Keratinocyte (primary cell): Measurements from ENCODE around the gene SLX4IP. TPM values are rescaled to one million over a fixed set of nuclear protein-coding genes. Genes with fewer than 3 reads are reported as not detected.

Source experiments
- DNase-seq: peaks from one replicate; pipeline ENCODE4 v3.0.0-alpha.2; 2011; ENCODE audit warnings: low read depth, missing footprints, low spot score
- FAIRE-seq: peaks from 2 replicates; lab custom pipeline; 2011; peaks lifted over from hg19 to GRCh38; lab: Jason Lieb, UNC
- H2AFZ ChIP-seq: 2 replicates; pipeline ENCODE4 v1.6.0; 2012; ENCODE audit warnings: low read length, control low read depth, inconsistent platforms; ENCODE audit not compliant: control insufficient read depth
- H3K27ac ChIP-seq: 2 replicates; pipeline ENCODE4 v1.5.1; 2011; ENCODE audit warnings: low read length; ENCODE audit not compliant: control insufficient read depth, insufficient read depth
- H3K27me3 ChIP-seq: 3 replicates; pipeline ENCODE4 v1.6.0; 2011; ENCODE audit warnings: low read length; ENCODE audit not compliant: control insufficient read depth, insufficient read depth; ENCODE audit errors: extremely low read depth
- H3K36me3 ChIP-seq, 2 experiments: 2 replicates in 1 of 2; 3 replicates in 1 of 2; pipeline ENCODE4 v1.5.1; 2011; ENCODE audit warnings: low read length in 2 of 2, mild to moderate bottlenecking in 1 of 2; ENCODE audit not compliant: control insufficient read depth in 2 of 2, insufficient read depth in 2 of 2; ENCODE audit errors: extremely low read depth in 1 of 2
- H3K4me1 ChIP-seq: 3 replicates; pipeline ENCODE4 v1.5.1; 2011; ENCODE audit warnings: low read length; ENCODE audit not compliant: control insufficient read depth, insufficient read depth; ENCODE audit errors: extremely low read depth
- H3K4me2 ChIP-seq: 3 replicates; pipeline ENCODE4 v1.6.0; 2011; ENCODE audit warnings: low read depth, low read length; ENCODE audit not compliant: control insufficient read depth, insufficient read depth; ENCODE audit errors: extremely low read depth
- H3K4me3 ChIP-seq, 3 experiments: fragments of 200-600 bp in 1 of 3; sonication (generic) in 1 of 3; 2 replicates in 2 of 3; 3 replicates in 1 of 3; pipeline ENCODE4 v1.5.1; 2011 to 2016; ENCODE audit warnings: low read length in 3 of 3, mild to moderate bottlenecking in 3 of 3, control low read depth in 2 of 3, inconsistent platforms in 1 of 3, low read depth in 1 of 3, mixed read lengths in 1 of 3, mixed run types in 1 of 3, moderate library complexity in 1 of 3; ENCODE audit not compliant: control insufficient read depth in 2 of 3, insufficient read depth in 2 of 3; ENCODE audit errors: extremely low read depth in 1 of 3
- H3K79me2 ChIP-seq: 2 replicates; pipeline ENCODE4 v1.6.0; 2012; ENCODE audit warnings: low read length; ENCODE audit not compliant: control insufficient read depth, insufficient read depth
- H3K9ac ChIP-seq: 3 replicates; pipeline ENCODE4 v1.6.0; 2011; ENCODE audit warnings: low read length; ENCODE audit not compliant: control insufficient read depth, insufficient read depth; ENCODE audit errors: extremely low read depth
- H3K9me1 ChIP-seq: 3 replicates; pipeline ENCODE4 v1.6.0; 2011; ENCODE audit warnings: low read length; ENCODE audit not compliant: control insufficient read depth, insufficient read depth; ENCODE audit errors: extremely low read depth
- H3K9me3 ChIP-seq: 2 replicates; pipeline ENCODE4 v1.5.1; 2012; ENCODE audit warnings: low read depth, low read length; ENCODE audit not compliant: control insufficient read depth
- H4K20me1 ChIP-seq: 3 replicates; pipeline ENCODE4 v1.6.0; 2011; ENCODE audit warnings: low read length; ENCODE audit not compliant: control insufficient read depth, insufficient read depth; ENCODE audit errors: extremely low read depth
- CTCF ChIP-seq, 3 experiments: IDR thresholded peaks in 1 of 3; conservative IDR thresholded peaks in 1 of 3; optimal IDR thresholded peaks in 1 of 3; 2 replicates in 2 of 3; 3 replicates in 1 of 3; pipeline versions ENCODE3 to v1.5.1; 2011; ENCODE audit warnings: low read length in 3 of 3, mild to moderate bottlenecking in 3 of 3, moderate library complexity in 2 of 3, control low read depth in 1 of 3, inconsistent platforms in 1 of 3; ENCODE audit not compliant: insufficient read depth in 2 of 3; ENCODE audit errors: extremely low read depth in 1 of 3
- EZH2 ChIP-seq: IDR thresholded peaks from one replicate; pipeline ENCODE4 v1.6.1; 2012; ENCODE audit warnings: inconsistent platforms, mild to moderate bottlenecking, low read length, moderate library complexity
- dilution Hi-C: fragments of 300-500 bp; cut with MboI; formaldehyde crosslinking; loops from one replicate; pipeline ENCODE4 v1.7.0; 2020; ENCODE audit warnings: low sequenced_read_pairs; ENCODE audit not compliant: extremely low pct_ligation_motif_present
- polyA plus RNA-seq, 5 experiments: library from polyadenylated mRNA; depleted of rRNA in 3 of 5; stranded (reverse) in 3 of 5; stranded (forward) in 1 of 5; unstranded in 1 of 5; fragments of >200 nt; gene quantifications; 1 replicate in 1 of 5; 2 replicates in 3 of 5; 3 replicates in 1 of 5; pipeline versions ENCODE4 v1.2.1 to v1.2.3, GENCODE V29; 2011 to 2012; ENCODE audit warnings: missing spikeins in 2 of 5, low read depth in 1 of 5, low replicate concordance in 1 of 5

The SLX4IP gene
- polyA plus RNA-seq, 1 donor (not counting 4 experiments of a cell fraction or from before 2014, with no cell fraction given): 3.0 TPM

- DNase-seq: no peak
- Histone ChIP-seq H3K9me1 (peaks cover 3% of the 10 kb centered on the region), H3K4me1 (peaks cover 30% of the 10 kb centered on the region), H3K9me3 (no peaks in the 10 kb centered on the region), H3K27me3 (no peaks in the 10 kb centered on the region), H3K79me2 (peaks cover 65% of the 10 kb centered on the region), H4K20me1 (peaks cover 36% of the 10 kb centered on the region), H3K36me3 (peaks cover 16 to 41% of the 10 kb centered on the region in 2 experiments), H2AFZ (no peak overlapping the region), H3K4me2 (peak overlapping the region; percentile 41), H3K9ac (peak overlapping the region; percentile 97), H3K4me3 (peak overlapping the region; percentile 94 to 99 (median 99)), H3K27ac (peak overlapping the region; percentile 94)
- dilution Hi-C loops: no loop called here
- no peak for TF ChIP-seq EZH2
- no peak for TF ChIP-seq CTCF (optimal IDR thresholded peaks at IDR 0.05 in 1 of 3, IDR thresholded peaks at IDR 0.05 in 1 of 3, conservative IDR thresholded peaks at IDR 0.05 in 1 of 3; ENCODE audit: extremely low read depth in 1 of 3, insufficient read depth in 2 of 3, low read length in 3 of 3)
- FAIRE-seq: no peak
Observed at GRCh38 chr20:10672624-10673127, 237.6 kb downstream of the SLX4IP start.

GRCh38 chr20:10673176-10673841, 238.2 kb downstream of the SLX4IP start:
- no peak overlapping the region for H3K4me2 ChIP-seq
- dilution Hi-C loops: no loop called here

More at GRCh38 chr20:10673176-10673841, 238.2 kb downstream of the SLX4IP start:
- no peak for DNase-seq
- Histone ChIP-seq H3K27ac (peak overlapping the region; percentile 94), H3K4me1 (peaks cover 23% of the 10 kb centered on the region), H2AFZ (no peak overlapping the region), H3K27me3 (no peaks in the 10 kb centered on the region), H3K4me3 (peak overlapping the region; percentile 94 to 99 (median 99)), H3K9me3 (no peaks in the 10 kb centered on the region), H3K79me2 (peaks cover 58% of the 10 kb centered on the region), H3K9ac (peak overlapping the region; percentile 97), H3K9me1 (peaks cover 3% of the 10 kb centered on the region), H3K36me3 (peaks cover 13 to 34% of the 10 kb centered on the region in 2 experiments), H4K20me1 (peaks cover 29% of the 10 kb centered on the region)
- no peak for FAIRE-seq
- no peak for TF ChIP-seq CTCF (optimal IDR thresholded peaks at IDR 0.05 in 1 of 3, IDR thresholded peaks at IDR 0.05 in 1 of 3, conservative IDR thresholded peaks at IDR 0.05 in 1 of 3; ENCODE audit: extremely low read depth in 1 of 3, insufficient read depth in 2 of 3, low read length in 3 of 3)
- no peak for TF ChIP-seq EZH2
